GM18505 (cell line): ENCODE measurements around the gene EBF3.

Experiments
- ATAC-seq: cut with Tn5 transposase; IDR thresholded peaks from one replicate; pipeline ENCODE4 v1.9.1; 2021; ENCODE audit not compliant: unreplicated experiment
- POLR2A ChIP-seq: IDR thresholded peaks from 4 replicates; pipeline ENCODE4 v1.6.1; 2011; ENCODE audit warnings: borderline replicate concordance; ENCODE audit not compliant: insufficient read depth, insufficient read length; ENCODE audit errors: extremely low read depth

Gene EBF3

DNA sequence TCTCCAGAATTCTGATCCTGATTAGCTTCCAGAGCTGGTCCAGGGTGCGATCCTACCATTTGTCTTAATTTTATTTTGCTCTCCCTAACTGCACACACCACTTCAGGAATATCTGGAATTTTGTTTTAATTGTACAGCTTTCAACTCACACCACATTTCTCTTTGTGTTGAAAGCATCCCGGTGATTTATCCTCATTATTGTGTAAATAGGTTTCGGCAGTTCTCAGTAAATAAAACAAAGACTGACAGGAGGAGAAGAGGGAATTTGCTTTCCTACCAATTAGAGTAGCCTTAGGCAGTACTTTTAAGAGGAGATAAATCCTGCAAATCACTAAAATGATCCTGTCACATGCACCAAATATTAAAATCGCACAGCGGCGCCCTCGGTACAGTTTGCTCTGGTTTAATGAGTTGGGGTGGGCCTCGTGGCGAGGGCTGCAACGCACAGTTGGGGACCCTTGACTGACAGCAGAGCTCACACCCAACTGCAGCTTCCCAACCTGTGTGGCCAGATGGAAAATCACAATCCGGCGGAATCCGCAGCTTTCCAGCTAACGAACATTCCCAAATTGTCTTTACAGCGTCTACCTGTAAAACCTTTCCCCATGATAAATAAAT is 62.6 kb downstream of the EBF3 start:
- TF ChIP-seq POLR2A, result no peak
- ATAC-seq, result no peak

DNA sequence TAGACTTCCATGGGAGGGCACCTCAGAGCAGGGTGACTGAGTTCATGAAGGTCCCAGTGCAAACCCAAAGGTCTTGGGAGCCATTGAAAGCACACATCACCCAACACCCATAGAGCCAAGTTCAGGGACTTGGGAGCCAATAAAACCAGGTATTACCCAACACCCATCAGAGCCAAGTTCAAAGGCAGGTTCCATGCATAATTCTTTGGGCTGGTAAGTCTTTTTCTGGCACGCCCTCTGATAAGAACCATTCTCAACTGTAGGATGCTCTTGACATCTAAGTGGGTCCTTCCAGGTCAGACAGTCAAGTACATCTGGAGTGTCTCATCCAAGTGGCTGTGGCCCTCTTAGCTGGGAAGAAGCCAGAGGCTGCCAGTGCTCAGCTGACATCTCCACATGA is 63.2 kb downstream of the EBF3 start:
- no peak for ATAC-seq
- no peak for TF ChIP-seq POLR2A

DNA sequence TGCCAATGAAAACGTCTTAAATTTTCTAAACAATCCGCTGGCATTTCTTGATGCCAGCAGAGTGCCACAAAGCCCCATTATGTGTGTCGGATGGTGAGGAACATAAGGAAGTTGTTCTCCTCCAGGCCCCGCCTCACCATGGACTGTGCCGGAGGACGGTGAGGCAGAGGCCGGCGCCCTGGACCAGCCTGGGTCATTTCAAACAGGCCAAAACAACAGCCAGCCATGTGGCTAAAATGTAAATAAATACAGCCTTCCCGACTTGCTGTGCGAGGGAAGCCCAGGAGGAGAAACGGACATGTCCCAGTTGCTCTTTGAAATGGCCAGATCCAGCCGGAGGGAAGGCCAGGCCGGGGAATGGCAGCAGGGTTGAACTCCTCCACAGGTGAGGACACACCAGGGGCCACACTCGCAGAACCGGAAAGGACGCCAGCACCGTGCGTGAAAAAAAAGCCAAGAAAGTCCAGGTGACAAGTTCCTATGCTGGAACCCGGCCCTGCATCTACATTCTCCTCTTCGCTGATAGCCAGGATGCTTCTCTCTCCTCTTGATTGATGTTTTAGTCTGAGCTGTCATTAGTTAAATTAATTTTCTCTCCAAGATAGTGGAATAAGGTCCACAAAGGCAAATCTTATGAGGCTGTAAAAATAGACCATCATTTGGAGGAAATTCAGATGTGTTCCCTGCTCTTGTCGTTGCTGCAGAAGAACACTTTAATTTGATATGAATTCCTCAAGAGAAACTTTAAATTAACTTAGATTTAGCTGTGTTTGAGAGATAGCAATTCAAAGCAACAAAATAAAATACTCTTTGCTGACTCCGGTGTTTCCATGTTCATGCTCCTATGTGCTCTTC is 64.6 kb downstream of the EBF3 start:
- TF ChIP-seq POLR2A, result no peak
- no peak for ATAC-seq

DNA sequence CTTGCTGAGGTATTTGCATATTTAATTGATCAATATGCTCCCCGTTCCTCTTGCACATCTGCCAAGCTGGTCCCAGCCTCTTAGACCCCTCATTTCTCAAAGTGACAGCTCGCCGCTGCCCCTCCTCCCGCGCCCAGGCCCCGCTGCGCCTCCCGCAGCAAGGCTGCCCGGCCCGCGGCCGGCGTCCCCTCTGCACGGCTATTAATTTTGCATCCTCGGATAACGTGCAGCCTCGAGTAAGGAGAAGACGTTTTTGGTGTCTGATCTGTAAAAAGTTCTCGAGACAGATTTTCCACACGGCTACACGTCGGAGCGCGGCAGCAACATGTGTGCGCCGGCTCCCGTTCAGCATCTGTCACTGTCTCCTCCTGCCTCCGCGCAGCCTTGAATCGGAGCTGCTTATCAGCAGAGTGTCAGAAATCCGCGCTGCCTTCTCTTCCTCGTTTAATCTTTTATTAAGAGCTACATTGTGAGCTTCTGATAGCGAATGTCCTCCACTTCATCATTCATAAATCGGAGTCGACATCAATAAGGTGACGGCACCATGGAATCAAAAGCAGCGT is 65.3 kb downstream of the EBF3 start:
- ATAC-seq, result no peak
- TF ChIP-seq POLR2A, result no peak

DNA sequence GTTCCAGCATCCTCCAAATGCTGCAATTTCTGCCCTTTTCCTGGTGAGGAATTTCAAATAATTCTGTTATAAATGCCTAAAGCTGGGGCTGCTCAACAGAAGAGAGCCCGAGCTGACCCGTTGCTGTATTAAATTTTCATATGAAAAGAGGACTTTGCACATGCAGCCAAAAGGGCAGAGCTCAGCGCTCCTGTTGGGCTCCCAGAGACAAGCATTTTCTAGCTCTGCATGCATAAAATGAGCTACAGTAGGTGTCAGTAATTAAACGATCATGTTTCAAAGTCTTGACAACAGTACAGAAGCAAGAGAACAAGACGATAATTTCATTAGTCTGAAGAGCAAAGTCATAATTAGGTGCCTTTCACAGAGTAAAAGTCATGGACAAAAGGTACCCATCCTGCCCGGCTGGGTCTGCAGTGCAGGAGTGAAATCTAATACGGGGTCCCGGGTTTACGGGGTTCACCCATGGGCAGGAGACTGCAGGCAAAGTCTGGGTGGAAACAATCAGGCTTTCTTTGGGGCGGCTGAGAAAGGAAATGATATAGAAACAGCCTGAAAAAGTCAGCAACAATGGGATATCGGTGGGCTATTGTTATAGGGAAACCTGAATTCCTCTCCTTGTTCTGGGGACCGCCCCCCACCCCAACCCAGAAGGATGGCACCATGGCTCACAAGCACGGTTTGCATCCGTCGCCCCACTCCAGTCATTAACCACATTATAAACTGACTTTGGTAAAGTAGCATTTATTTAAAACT is 66.0 kb downstream of the EBF3 start:
- no peak for ATAC-seq
- no peak for TF ChIP-seq POLR2A

DNA sequence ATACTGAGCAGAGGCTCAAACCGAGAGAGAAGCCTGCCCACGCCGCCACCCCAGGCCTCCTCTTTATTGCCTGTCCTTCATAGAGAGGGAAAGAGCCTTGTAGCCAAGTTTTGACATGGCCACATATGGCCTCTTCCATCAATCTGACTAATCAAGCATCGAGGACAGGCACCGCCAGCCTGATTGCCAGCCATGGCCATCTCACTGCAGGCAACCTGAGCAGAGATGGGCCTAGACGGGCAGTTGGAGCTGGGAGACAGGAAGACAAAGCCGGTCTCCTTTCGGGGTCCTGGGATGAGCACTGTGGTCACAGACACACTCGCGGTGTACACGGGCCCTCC is 67.2 kb downstream of the EBF3 start:
- no peak for ATAC-seq
- TF ChIP-seq POLR2A, result no peak

DNA sequence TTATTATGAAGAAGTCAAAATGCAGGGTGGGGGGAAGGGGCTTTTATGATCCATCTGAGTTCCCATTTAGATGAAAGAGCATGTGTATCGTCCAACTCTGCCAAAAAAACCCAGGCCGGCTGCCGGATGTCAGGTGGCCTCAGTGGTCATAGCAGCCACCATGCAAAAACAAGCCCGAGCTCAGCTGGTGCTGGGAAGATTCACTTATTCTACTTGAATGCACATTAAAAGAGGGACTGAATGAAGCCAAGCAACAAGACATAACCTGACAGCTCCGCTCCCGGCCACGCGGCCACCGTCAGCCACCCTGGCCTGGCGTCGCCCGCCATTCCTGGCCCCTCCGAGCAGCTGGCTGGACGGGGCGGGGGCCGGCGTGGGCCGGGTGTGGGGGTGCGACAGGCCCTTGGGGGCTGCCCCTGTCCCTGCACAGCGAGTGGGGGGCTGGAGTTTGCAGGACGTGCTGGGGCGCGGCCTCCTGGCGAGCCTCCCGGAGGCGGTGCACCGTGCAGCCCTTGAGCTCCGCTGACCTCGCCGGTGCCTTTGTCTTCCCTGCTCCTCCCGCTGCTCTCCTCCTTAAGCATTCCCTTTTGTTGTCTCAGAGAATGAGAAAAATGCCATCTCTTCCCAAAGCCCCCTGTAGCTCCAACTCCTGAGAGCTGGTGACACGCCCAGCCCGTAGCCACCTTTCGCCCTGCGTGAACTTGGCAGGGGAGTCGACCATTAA is 67.8 kb downstream of the EBF3 start:
- TF ChIP-seq POLR2A, result no peak
- no peak for ATAC-seq

DNA sequence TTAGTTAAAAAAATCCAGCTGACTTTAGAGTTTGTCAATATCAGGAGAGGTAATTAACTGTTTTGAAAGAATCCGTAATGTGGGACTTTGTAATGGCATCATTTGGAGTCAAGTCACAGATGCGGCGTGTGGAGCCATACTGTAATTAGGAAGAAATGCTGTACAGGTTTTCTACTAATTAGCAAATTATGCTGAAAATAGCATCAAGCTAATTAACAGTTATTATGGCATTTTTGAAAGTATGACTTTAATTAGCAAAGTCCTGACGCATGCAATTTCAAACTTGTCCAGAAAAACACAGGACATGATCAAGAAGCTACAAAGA is 68.3 kb downstream of the EBF3 start:
- no peak for ATAC-seq
- TF ChIP-seq POLR2A, result no peak

DNA sequence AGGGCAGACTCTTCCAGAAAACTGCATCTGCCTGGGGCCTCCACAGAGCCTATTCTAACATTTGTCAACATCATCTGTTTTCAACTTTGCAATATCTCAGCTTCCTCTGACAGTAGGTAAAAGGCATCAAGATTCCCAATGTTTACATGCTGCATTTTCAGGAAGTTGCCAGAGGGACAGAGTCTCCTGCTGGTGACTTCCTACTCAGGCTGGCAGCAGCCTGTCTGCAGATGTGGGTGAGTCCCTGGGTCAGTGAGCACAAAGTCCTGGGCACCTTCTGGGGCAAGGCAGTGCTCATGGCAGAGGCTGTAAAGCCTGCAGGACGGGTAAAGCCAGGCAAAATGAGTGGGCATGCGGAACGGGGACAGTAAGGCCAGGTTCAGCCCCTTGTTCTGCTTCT is 69.4 kb downstream of the EBF3 start:
- ATAC-seq, result no peak
- TF ChIP-seq POLR2A, result no peak

DNA sequence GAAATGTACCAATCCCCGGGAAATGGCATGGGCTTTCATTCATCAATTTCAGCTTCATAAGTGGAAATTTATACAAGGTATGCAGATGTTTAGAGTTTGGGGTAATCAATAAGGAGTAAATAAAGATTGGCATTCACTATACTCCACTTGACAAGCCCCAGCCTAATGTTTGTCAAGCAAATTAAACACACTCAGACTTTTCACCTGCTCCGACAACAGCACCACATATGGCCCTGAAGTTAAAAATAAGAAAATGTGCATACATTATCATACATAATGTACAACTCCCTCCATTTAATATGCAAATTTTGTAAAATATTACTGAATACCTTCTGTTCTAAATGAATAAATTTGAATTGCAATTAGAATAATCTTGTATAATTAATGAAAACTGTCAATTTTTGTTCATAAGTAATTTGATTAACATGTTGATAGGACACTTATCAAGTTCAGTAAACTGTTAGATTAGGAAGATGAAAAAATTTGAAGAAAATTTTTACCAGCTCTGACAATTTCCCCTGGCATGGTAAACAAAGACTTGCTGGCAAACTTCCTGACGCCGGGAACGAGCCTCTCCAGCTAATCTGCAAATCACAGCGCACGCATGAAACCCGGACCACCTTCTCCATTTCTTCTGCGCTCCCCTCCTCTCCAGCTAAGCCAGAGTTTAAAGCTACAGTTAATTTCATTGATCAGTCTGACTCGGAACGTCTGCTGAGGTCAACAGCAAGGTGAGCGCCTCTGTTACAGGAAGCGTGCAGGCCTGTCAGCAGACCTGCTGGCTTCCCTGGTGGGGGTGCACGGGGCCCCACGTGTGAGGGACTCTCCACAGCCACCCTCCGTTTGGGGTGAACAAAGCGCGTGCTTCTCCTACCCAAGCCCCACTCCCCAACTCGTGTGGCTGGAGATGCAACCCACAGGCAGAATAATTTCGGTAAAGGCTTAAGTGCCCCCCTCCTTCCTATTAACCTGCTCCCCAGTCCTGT is 70.7 kb downstream of the EBF3 start:
- no peak for ATAC-seq
- TF ChIP-seq POLR2A, result no peak

DNA sequence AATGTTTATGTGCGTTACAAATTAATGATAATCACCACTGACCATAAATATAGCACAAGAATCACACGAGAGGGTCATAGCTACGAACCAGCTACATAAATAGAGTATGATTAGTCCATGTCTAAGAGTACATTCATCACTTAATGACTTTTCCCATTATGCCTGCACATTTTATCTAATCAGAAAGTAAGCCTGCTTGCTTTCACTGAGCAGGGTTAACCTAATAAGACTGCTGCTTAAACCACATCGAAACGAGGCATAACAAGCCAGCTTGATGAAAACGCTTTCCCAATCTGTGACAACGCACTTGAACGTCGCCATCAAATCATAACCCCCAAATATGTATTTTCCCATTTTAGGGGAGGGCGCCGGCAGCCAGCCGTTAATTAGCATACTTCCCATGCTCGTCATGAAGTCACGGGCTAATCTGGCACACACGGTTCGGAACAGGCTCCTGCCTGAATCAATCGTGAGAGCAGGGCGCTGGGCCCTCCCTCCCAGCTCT is 71.5 kb downstream of the EBF3 start:
- no peak for TF ChIP-seq POLR2A
- no peak for ATAC-seq

DNA sequence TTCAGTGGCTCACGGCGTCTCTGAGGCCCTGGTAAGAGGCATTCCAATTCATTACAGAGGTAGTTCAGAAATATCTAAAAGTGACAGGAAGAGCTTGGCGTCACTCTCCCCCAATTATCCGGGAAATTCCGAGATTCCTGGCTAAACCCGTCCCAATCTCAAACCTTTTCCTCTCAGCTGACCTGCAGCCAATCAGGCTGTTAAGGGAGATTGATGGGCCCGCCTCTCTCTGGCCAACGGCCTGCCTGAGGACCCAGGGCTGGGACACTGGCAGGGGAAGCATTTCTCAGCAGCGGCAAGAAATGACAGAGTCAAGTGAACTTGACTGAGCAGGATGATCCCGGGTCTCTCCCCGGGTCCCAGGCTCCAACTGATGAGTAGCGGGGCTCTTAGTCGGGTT is 72.3 kb downstream of the EBF3 start:
- TF ChIP-seq POLR2A, result no peak
- ATAC-seq, result no peak
